SK-N-SH (cell line): Measurements from ENCODE around the gene ZC3HAV1L. TPM values are rescaled to one million over a fixed set of nuclear protein-coding genes. Genes with fewer than 3 reads are reported as not detected.

ENCODE experiments used
- CTCF ChIA-PET: fragments of 300-600, 350-600 bp; formaldehyde crosslinking; extraction: SDS; loops from one replicate; lab custom pipeline; 2021; lab: Yijun Ruan, JAX
- POLR2A ChIA-PET: fragments of 350-600 bp; sonication (Branson Sonifier 250); formaldehyde crosslinking; extraction: SDS; loops from one replicate; lab custom pipeline; 2020; ENCODE audit warnings: antibody characterized with exemption, inconsistent platforms; lab: Yijun Ruan, JAX
- DNase-seq: peaks from one replicate; pipeline ENCODE4 v3.0.0; 2012
- H2AFZ ChIP-seq: fragments of 200-600 bp; sonication (generic); 2 replicates; pipeline ENCODE4 v1.8.1; 2016; ENCODE audit warnings: antibody characterized with exemption, mild to moderate bottlenecking, low read depth
- H3F3A ChIP-seq: fragments of 200-600 bp; sonication (generic); replicated peaks from 2 replicates; pipeline ENCODE3; 2016; ENCODE audit warnings: antibody characterized with exemption, mild to moderate bottlenecking; ENCODE audit not compliant: insufficient read depth
- H3K27ac ChIP-seq, 2 experiments: fragments of 200-500 bp in 1 of 2; fragments of 200-600 bp in 1 of 2; sonication (Bioruptor generic) in 1 of 2; sonication (generic), shearing (Covaris generic) in 1 of 2; 2 replicates each; pipeline versions ENCODE4 v1.5.1 to v1.6.1; 2014 to 2016; ENCODE audit warnings: low read depth in 2 of 2, inconsistent platforms in 1 of 2, low read length in 1 of 2, mild to moderate bottlenecking in 1 of 2, mixed read lengths in 1 of 2
- H3K27me3 ChIP-seq: fragments of 200-600 bp; sonication (generic), shearing (Covaris generic); 2 replicates; pipeline ENCODE4 v1.6.1; 2016; ENCODE audit warnings: mixed run types; ENCODE audit not compliant: insufficient read depth
- H3K36me3 ChIP-seq, 2 experiments: fragments of 200-500 bp in 1 of 2; fragments of 200-600 bp in 1 of 2; sonication (Bioruptor generic) in 1 of 2; sonication (generic) in 1 of 2; replicated peaks in 1 of 2; 2 replicates each; pipeline versions ENCODE3 to v1.5.1; 2014 to 2016; ENCODE audit warnings: low read length in 1 of 2, mild to moderate bottlenecking in 1 of 2; ENCODE audit not compliant: insufficient read depth in 2 of 2, control insufficient read depth in 1 of 2
- H3K4me1 ChIP-seq, 2 experiments: fragments of 200-500 bp in 1 of 2; fragments of 200-600 bp in 1 of 2; sonication (Bioruptor generic) in 1 of 2; sonication (generic), shearing (Covaris generic) in 1 of 2; 2 replicates each; pipeline versions ENCODE4 v1.5.1 to v1.6.1; 2014 to 2016; ENCODE audit warnings: low read depth in 1 of 2, low read length in 1 of 2, mixed run types in 1 of 2; ENCODE audit not compliant: insufficient read depth in 2 of 2, control insufficient read depth in 1 of 2
- H3K4me2 ChIP-seq: fragments of 200-600 bp; sonication (generic), shearing (Covaris generic); 2 replicates; pipeline ENCODE4 v1.6.1; 2017; ENCODE audit warnings: mixed run types
- H3K4me3 ChIP-seq, 2 experiments: fragments of 200-500 bp in 1 of 2; fragments of 200-600 bp in 1 of 2; sonication (Bioruptor generic) in 1 of 2; sonication (generic), shearing (Covaris generic) in 1 of 2; 2 replicates each; pipeline versions ENCODE4 v1.5.1 to v1.8.1; 2014 to 2016; ENCODE audit warnings: low read depth in 2 of 2, inconsistent platforms in 1 of 2, low read length in 1 of 2, mild to moderate bottlenecking in 1 of 2, mixed read lengths in 1 of 2, moderate library complexity in 1 of 2
- H3K79me2 ChIP-seq: fragments of 200-600 bp; sonication (generic); 2 replicates; pipeline ENCODE4 v1.8.1; 2017; ENCODE audit warnings: mild to moderate bottlenecking; ENCODE audit not compliant: insufficient read depth
- H3K9ac ChIP-seq: fragments of 200-600 bp; sonication (generic); 2 replicates; pipeline ENCODE4 v1.6.1; 2017; ENCODE audit warnings: mixed run types
- H3K9me2 ChIP-seq: fragments of 200-600 bp; sonication (generic); 2 replicates; pipeline ENCODE4 v1.6.1; 2017; ENCODE audit warnings: mixed run types
- H3K9me3 ChIP-seq: fragments of 200-600 bp; sonication (generic); 2 replicates; pipeline ENCODE4 v1.6.1; 2017; ENCODE audit warnings: mixed run types, mild to moderate bottlenecking, moderate library complexity
- H4K20me1 ChIP-seq: fragments of 200-600 bp; sonication (generic); 2 replicates; pipeline ENCODE4 v1.6.1; 2017; ENCODE audit warnings: mild to moderate bottlenecking, mixed run types; ENCODE audit not compliant: insufficient read depth
- EP300 ChIP-seq, 2 experiments: IDR thresholded peaks; 2 replicates each; pipeline versions ENCODE4 v1.4.0 to v1.6.1; 2012; ENCODE audit warnings: borderline replicate concordance in 1 of 2, low read depth in 1 of 2, low read length in 1 of 2
- FOSL2 ChIP-seq: IDR thresholded peaks from 2 replicates; pipeline ENCODE4 v1.4.0; 2012; ENCODE audit warnings: low read depth, mild to moderate bottlenecking, moderate library complexity, borderline replicate concordance
- GABPA ChIP-seq: IDR thresholded peaks from 2 replicates; pipeline ENCODE4 v1.4.0; 2012; ENCODE audit warnings: low read depth, mild to moderate bottlenecking
- GATA2 ChIP-seq: sonication (generic); formaldehyde crosslinking; IDR thresholded peaks from 2 replicates; pipeline ENCODE4 v1.5.0; 2020; ENCODE audit warnings: mild to moderate bottlenecking, missing genetic modification reagents
- IRF3 ChIP-seq: fragments of 150-350 bp; IDR thresholded peaks from 2 replicates; pipeline ENCODE4 v1.6.1; 2016; ENCODE audit warnings: mild to moderate bottlenecking, low read depth, low read length
- JUND ChIP-seq: IDR thresholded peaks from 2 replicates; pipeline ENCODE4 v1.4.0; 2012
- MEF2A ChIP-seq: IDR thresholded peaks from 2 replicates; pipeline ENCODE4 v1.4.0; 2012; ENCODE audit warnings: low read depth, borderline replicate concordance
- MXI1 ChIP-seq: IDR thresholded peaks from 2 replicates; pipeline ENCODE4 v1.6.1; 2012; ENCODE audit warnings: mild to moderate bottlenecking, low read depth, low read length, improper control_type of control experiment
- NFIC ChIP-seq: IDR thresholded peaks from 2 replicates; pipeline ENCODE4 v1.4.0; 2012; ENCODE audit warnings: borderline replicate concordance
- NRF1 ChIP-seq: IDR thresholded peaks from 2 replicates; pipeline ENCODE4 v1.6.1; 2012; ENCODE audit warnings: low read depth, mild to moderate bottlenecking, low read length
- POLR2AphosphoS5 ChIP-seq: IDR thresholded peaks from 2 replicates; pipeline ENCODE4 v1.6.1; 2012; ENCODE audit warnings: low read depth, low read length
- RAD21 ChIP-seq: IDR thresholded peaks from 2 replicates; pipeline ENCODE4 v1.6.1; 2012; ENCODE audit warnings: mild to moderate bottlenecking, low read length
- RCOR1 ChIP-seq: fragments of 150-350 bp; IDR thresholded peaks from 2 replicates; pipeline ENCODE4 v1.6.1; 2017; ENCODE audit warnings: antibody characterized with exemption, low read length
- RFX5 ChIP-seq: IDR thresholded peaks from 2 replicates; pipeline ENCODE4 v1.6.1; 2012; ENCODE audit warnings: mild to moderate bottlenecking, improper control_type of control experiment, low read length
- TAF1 ChIP-seq: IDR thresholded peaks from 2 replicates; pipeline ENCODE4 v1.6.1; 2012; ENCODE audit warnings: low read depth, mild to moderate bottlenecking, low read length, moderate library complexity, borderline replicate concordance
- TCF12 ChIP-seq: IDR thresholded peaks from 2 replicates; pipeline ENCODE4 v1.4.0; 2012
- TEAD4 ChIP-seq: IDR thresholded peaks from 2 replicates; pipeline ENCODE4 v1.4.0; 2012; ENCODE audit warnings: mild to moderate bottlenecking, borderline replicate concordance; ENCODE audit not compliant: insufficient read depth
- YY1 ChIP-seq: IDR thresholded peaks from 2 replicates; pipeline ENCODE4 v1.4.0; 2012; ENCODE audit warnings: low read depth, mild to moderate bottlenecking
- ZBTB33 ChIP-seq: IDR thresholded peaks from 2 replicates; pipeline ENCODE4 v1.4.0; 2012; ENCODE audit warnings: low read depth, borderline replicate concordance
- WGBS: methylation state at CpG from one replicate; pipeline ENCODE4 v1.1.6; 2017; ENCODE audit warnings: low lambda C conversion rate; 5-methylcytosine and 5-hydroxymethylcytosine counted together
- polyA plus RNA-seq, 3 experiments: library from polyadenylated mRNA; depleted of rRNA; stranded (reverse); fragments of >200 nt; gene quantifications; 2 replicates each; pipeline ENCODE4 v1.2.3, GENCODE V29; 2012

The ZC3HAV1L gene
- polyA plus RNA-seq, 1 of the 3 experiments (the other 2 are of a cell fraction), result 9.7 TPM

- H3K79me2 ChIP-seq, result no peaks in the 10 kb centered on the region
- H3F3A ChIP-seq, result no peaks in the 10 kb centered on the region
- TF ChIP-seq RCOR1, result no peak
- no peak for TF ChIP-seq GATA2 (CRISPR knock-in tag)
- no peak for TF ChIP-seq RAD21
- no peak for TF ChIP-seq IRF3
- no peak for TF ChIP-seq MXI1
- TF ChIP-seq POLR2AphosphoS5, result no peak
- TF ChIP-seq TCF12, result no peak
- TF ChIP-seq YY1, result no peak
- TF ChIP-seq JUND, result no peak
- TF ChIP-seq TEAD4, result no peak
- TF ChIP-seq RFX5, result no peak
- TF ChIP-seq NRF1, result no peak
- no peak for TF ChIP-seq NFIC
- TF ChIP-seq TAF1, result no peak
- no peak for TF ChIP-seq GABPA
- TF ChIP-seq ZBTB33, result no peak
- no peak for TF ChIP-seq FOSL2
- no peak for TF ChIP-seq MEF2A
- TF ChIP-seq EP300 (IDR thresholded peaks at IDR 0.05; ENCODE audit: borderline replicate concordance in 1 of 2, low read depth in 1 of 2, low read length in 1 of 2), result no peak
- H3K9me3 ChIP-seq, result no peaks in the 10 kb centered on the region
- no peak overlapping the region for H3K4me3 ChIP-seq
- H2AFZ ChIP-seq, result no peak overlapping the region
- no peak overlapping the region for H3K27ac ChIP-seq
- ChIA-PET POLR2A (interaction anchor here (0.7 kb wide), 1 partner anchor 99 kb away, joined by 3 read pairs; no protein-coding TSS in a partner anchor), CTCF (interaction anchor here (0.8 to 2.5 kb wide), 7 partner anchors 10 to 182 kb away, joined by 3 to 10 read pairs (median 3); no protein-coding TSS in a partner anchor)
- no peaks in the 10 kb centered on the region for H3K4me1 ChIP-seq
- H3K36me3 ChIP-seq, result peaks cover 47 to 56% of the 10 kb centered on the region in 2 experiments
- no peaks in the 10 kb centered on the region for H3K27me3 ChIP-seq
- H3K9me2 ChIP-seq, result no peaks in the 10 kb centered on the region
- no peaks in the 10 kb centered on the region for H4K20me1 ChIP-seq
- no peak overlapping the region for H3K9ac ChIP-seq
- H3K4me2 ChIP-seq, result no peak overlapping the region
- 92% methylated on average over 9 of the region's 9 CpGs for WGBS
- DNase-seq, result no peak
These were observed 32.9 kb upstream of the ZC3HAV1L start for GRCh38 chr7:139068544-139069399.
